GM12878 (cell line): ENCODE measurements around the gene GSG1L2. TPM values are rescaled to one million over a fixed set of nuclear protein-coding genes. Genes with fewer than 3 reads are reported as not detected.

Source experiments
- ATAC-seq: fragments of 200-7000 bp; cut with Tn5 transposase; 3 replicates; pipeline ENCODE4 v1.9.1; 2020; ENCODE audit warnings: mild to moderate bottlenecking, moderate library complexity
- Bru-seq: library from RNA; stranded (reverse); fragments of 400-500 nt; gene quantifications from one replicate; lab custom pipeline; 2021; lab: Mats Ljungman, UMichigan
- BruChase-seq, 2 experiments: library from RNA; stranded (reverse); fragments of 400-500 nt; gene quantifications; one replicate each; lab custom pipeline; 2021; lab: Mats Ljungman, UMichigan
- BruUV-seq: library from RNA; stranded (reverse); fragments of 400-500 nt; replicated peaks from 2 replicates; lab custom pipeline; 2021; lab: Mats Ljungman, UMichigan
- CTCF ChIA-PET: fragments of 300-600 bp; sonication (Branson Sonifier 250); formaldehyde crosslinking; extraction: SDS; loops from one replicate; lab custom pipeline; 2021; ENCODE audit warnings: inconsistent platforms; lab: Yijun Ruan, JAX
- POLR2A ChIA-PET: fragments of 350-600 bp; formaldehyde crosslinking; extraction: SDS; loops from one replicate; lab custom pipeline; 2021; ENCODE audit warnings: inconsistent platforms; lab: Charles Lee
- RAD21 ChIA-PET: fragments of 300-600 bp; sonication (Branson Sonifier 250); formaldehyde crosslinking; loops from one replicate; lab custom pipeline; 2023; ENCODE audit warnings: antibody characterized with exemption; ENCODE audit not compliant: unreplicated experiment; lab: Charles Lee
- SMC1A ChIA-PET: fragments of 300-600 bp; sonication (Branson Sonifier 250); formaldehyde crosslinking; loops from one replicate; lab custom pipeline; 2023; ENCODE audit not compliant: unreplicated experiment, uncharacterized antibody; lab: Charles Lee
- DNase-seq: peaks from one replicate; pipeline ENCODE4 v3.0.0-alpha.2; 2011; ENCODE audit warnings: low read depth, low spot score
- FAIRE-seq: peaks from 3 replicates; lab custom pipeline; 2011; peaks lifted over from hg19 to GRCh38; lab: Jason Lieb, UNC
- H2AFZ ChIP-seq: 2 replicates; pipeline ENCODE4 v1.6.0; 2011; ENCODE audit warnings: low read depth, low read length, control low read depth; ENCODE audit not compliant: control insufficient read depth
- H3K27ac ChIP-seq: 2 replicates; pipeline ENCODE4 v1.5.1; 2011; ENCODE audit warnings: control low read depth; ENCODE audit not compliant: control insufficient read depth, insufficient read depth
- H3K27me3 ChIP-seq, 2 experiments: replicated peaks in 1 of 2; 2 replicates each; pipeline versions ENCODE4 v1.6.0 to v1.6.1; 2011; ENCODE audit warnings: low read length in 1 of 2; ENCODE audit not compliant: control insufficient read depth in 2 of 2, insufficient read depth in 2 of 2
- H3K36me3 ChIP-seq, 2 experiments: 2 replicates each; pipeline ENCODE4 v1.5.1; 2011; ENCODE audit warnings: low read length in 1 of 2; ENCODE audit not compliant: control insufficient read depth in 2 of 2, insufficient read depth in 2 of 2
- H3K4me1 ChIP-seq: 2 replicates; pipeline ENCODE4 v1.6.1; 2011; ENCODE audit warnings: mild to moderate bottlenecking, low read length, moderate library complexity, mixed read lengths; ENCODE audit not compliant: control insufficient read depth, insufficient read depth
- H3K4me2 ChIP-seq: 2 replicates; pipeline ENCODE4 v1.6.0; 2011; ENCODE audit warnings: control low read depth; ENCODE audit not compliant: control insufficient read depth, insufficient read depth
- H3K4me3 ChIP-seq: fragments of 200-600 bp; sonication (generic); 2 replicates; pipeline ENCODE4 v1.5.1; 2016
- H3K79me2 ChIP-seq: 2 replicates; pipeline ENCODE4 v1.6.0; 2011; ENCODE audit warnings: low read length; ENCODE audit not compliant: control insufficient read depth, insufficient read depth
- H3K9ac ChIP-seq: 2 replicates; pipeline ENCODE4 v1.8.0; 2011; ENCODE audit warnings: low read length, control low read depth, mixed read lengths; ENCODE audit not compliant: control insufficient read depth, insufficient read depth
- H3K9me3 ChIP-seq: replicated peaks from 3 replicates; pipeline ENCODE4 v1.5.1; 2011; ENCODE audit warnings: mild to moderate bottlenecking, low read length; ENCODE audit not compliant: control insufficient read depth, insufficient read depth
- H4K20me1 ChIP-seq: 2 replicates; pipeline ENCODE4 v1.6.0; 2011; ENCODE audit not compliant: control insufficient read depth, insufficient read depth
- EED ChIP-seq: sonication (generic); IDR thresholded peaks from 2 replicates; pipeline ENCODE4 v1.6.1; 2016; ENCODE audit warnings: antibody characterized with exemption, low read depth
- HDAC2 ChIP-seq: fragments of 200-600 bp; sonication (generic); IDR thresholded peaks from 2 replicates; pipeline ENCODE4 v1.6.1; 2017
- NFYA ChIP-seq: IDR thresholded peaks from 2 replicates; pipeline ENCODE4 v1.6.1; 2011; ENCODE audit warnings: low read depth, mild to moderate bottlenecking, low read length, improper control_type of control experiment, borderline replicate concordance
- PAX8 ChIP-seq: fragments of 450-650 bp; IDR thresholded peaks from 2 replicates; pipeline ENCODE4 v1.6.1; 2017; ENCODE audit warnings: mild to moderate bottlenecking, moderate library complexity
- POLR2AphosphoS2 ChIP-seq: IDR thresholded peaks from 2 replicates; pipeline ENCODE4 v1.6.1; 2011; ENCODE audit warnings: low read depth, mild to moderate bottlenecking, low read length, improper control_type of control experiment, moderate library complexity
- ZNF687 ChIP-seq: fragments of 450-650 bp; IDR thresholded peaks from 2 replicates; pipeline ENCODE4 v1.6.1; 2017; ENCODE audit warnings: mild to moderate bottlenecking, moderate library complexity
- WGBS: methylation state at CpG from one replicate; pipeline ENCODE4 v1.1.6; 2016; ENCODE audit warnings: low lambda C conversion rate; ENCODE audit not compliant: insufficient replicate concordance, insufficient coverage; ENCODE audit errors: missing lambda C conversion rate; 5-methylcytosine and 5-hydroxymethylcytosine counted together
- in situ Hi-C: fragments of 300-500 bp; cut with MboI; formaldehyde crosslinking; loops from 9 replicates; pipeline ENCODE4 v1.14.3; 2018; ENCODE audit warnings: mixed read lengths
- intact Hi-C: fragments of 100-400 bp; cut with micrococcal nuclease; formaldehyde crosslinking; loops from one replicate; pipeline ENCODE4 v1.14.2; 2022; ENCODE audit not compliant: unreplicated experiment
- long read RNA-seq, 2 experiments: library from polyadenylated mRNA; unstranded; transcript quantifications; one replicate each; pipeline ENCODE4 v2.0.0, GENCODE V29; 2019 to 2020
- polyA minus RNA-seq, 3 experiments: library from RNA; depleted of rRNA, polyadenylated mRNA; stranded (reverse); fragments of >200 nt; gene quantifications; 2 replicates each; pipeline ENCODE4 v1.2.3, GENCODE V29; 2011
- polyA plus RNA-seq, 11 experiments: library from polyadenylated mRNA; depleted of rRNA in 4 of 11; unstranded in 6 of 11; stranded (reverse) in 5 of 11; fragments of >200 nt; fragmentation: Nextera tagmentation in 4 of 11; fragmentation: Illumina TruSeq in 1 of 11; extraction: Ambion mirVana in 4 of 11; extraction: Trizol in 1 of 11; gene quantifications; 1 replicate in 1 of 11; 2 replicates in 10 of 11; pipeline versions ENCODE4 v1.2.1 to v1.2.3, GENCODE V29; 2011 to 2016; ENCODE audit warnings: inconsistent platforms in 2 of 11, missing spikeins in 2 of 11, low read depth in 1 of 11
- total RNA-seq, 4 experiments: library from RNA; depleted of rRNA in 3 of 4; stranded (reverse); fragments of >200 nt in 3 of 4; fragmentation: Illumina TruSeq in 1 of 4; extraction: Trizol in 1 of 4; gene quantifications; 2 replicates each; pipeline versions ENCODE4 v1.2.1 to v1.2.3, GENCODE V29; 2013 to 2021
- TF ChIP-seq, protein P1 (sequence below): IDR thresholded peaks from 2 replicates; pipeline ENCODE4 v1.6.1; 2012; ENCODE audit warnings: low read depth, low read length, improper control_type of control experiment
- TF ChIP-seq, protein P2 (sequence below): fragments of 450-650 bp; IDR thresholded peaks from 2 replicates; pipeline ENCODE4 v1.6.1; 2016; ENCODE audit warnings: mild to moderate bottlenecking
- TF ChIP-seq, protein P3 (sequence below): fragments of 150-350 bp; IDR thresholded peaks from 2 replicates; pipeline ENCODE4 v1.6.1; 2016; ENCODE audit warnings: low read depth, low read length

Gene GSG1L2
- total RNA-seq (2013; cell fraction: nucleolus; rRNA removed) = not detected in 2 replicates
- not detected in 2 replicates for total RNA-seq (2014; rRNA removed)
- total RNA-seq (2014; rRNA removed; fragmentation: Illumina TruSeq; extraction: Trizol) = not detected in 2 replicates
- not detected in 2 replicates for total RNA-seq (2021)
- not detected for polyA plus RNA-seq (2011; ENCODE audit: low read depth)
- not detected in 2 replicates for polyA plus RNA-seq (2011; rRNA removed)
- polyA plus RNA-seq (2011; cell fraction: cytosol; rRNA removed) = not detected in 2 replicates
- not detected in 2 replicates for polyA plus RNA-seq (2011; cell fraction: nucleus; rRNA removed)
- polyA plus RNA-seq (2012) = not detected in 2 replicates
- not detected in 2 replicates for polyA plus RNA-seq (2014; fragmentation: Illumina TruSeq; extraction: Trizol)
- polyA plus RNA-seq (2014; fragmentation: Nextera tagmentation; extraction: Ambion mirVana) = not detected
- not detected in 2 replicates for polyA plus RNA-seq (2014; rRNA removed)
- polyA plus RNA-seq (2016; fragmentation: Nextera tagmentation; extraction: Ambion mirVana) = not detected
- not detected in 2 replicates for polyA minus RNA-seq (2011; rRNA and poly(A)+ RNA removed)
- not detected in 2 replicates for polyA minus RNA-seq (2011; cell fraction: cytosol; rRNA and poly(A)+ RNA removed)
- not detected in 2 replicates for polyA minus RNA-seq (2011; cell fraction: nucleus; rRNA and poly(A)+ RNA removed)
- Bru-seq, nascent RNA = not detected
- not detected for BruChase-seq, experiment 1, labeled RNA remaining after a 6-hour chase
- not detected for BruChase-seq, experiment 2, labeled RNA remaining after a 2-hour chase
- long read RNA-seq, experiment 1 = 0 reads
- long read RNA-seq, experiment 2 = 0 reads

DNA sequence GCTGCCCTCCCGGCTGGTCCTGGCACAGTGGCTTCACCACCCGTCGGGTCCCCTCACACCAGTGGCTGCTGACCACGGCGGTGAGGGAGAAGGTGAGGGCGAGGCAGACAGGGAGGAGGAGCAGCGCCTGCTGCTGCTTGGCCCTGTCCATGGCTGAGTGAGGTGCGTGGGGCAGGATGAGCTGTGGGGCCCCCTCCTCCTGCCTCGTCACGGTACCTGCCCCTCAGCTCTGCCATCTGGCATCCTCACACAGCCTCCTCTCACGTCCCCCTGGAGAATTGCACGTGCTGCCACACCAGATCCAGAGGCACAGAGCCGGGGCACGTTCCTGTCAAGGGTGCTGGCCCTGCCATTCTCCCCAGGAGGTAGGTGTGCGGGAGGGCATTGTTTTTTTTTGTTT, at the start of gene GSG1L2:
Gene GSG1L2 (minus strand): TSS at position 159 of the 400 bp plus-strand sequence. CDS start 8 bp downstream, at position 151.
- H3K4me1 ChIP-seq = no peaks in the 10 kb centered on the region
- CTCF ChIA-PET = no interaction called here
- no peaks in the 10 kb centered on the region for H3K36me3 ChIP-seq
- no peak within 1 kb of the TSS for H2AFZ ChIP-seq
- no peaks in the 10 kb centered on the region for H3K9me3 ChIP-seq
- no peak within 1 kb of the TSS for H3K9ac ChIP-seq
- ATAC-seq (no peak), DNase-seq (no peak), FAIRE-seq (no peak)
- RAD21 ChIA-PET = no interaction called here
- H3K27me3 ChIP-seq = peaks cover 0 to 2% of the 10 kb centered on the region in 2 experiments; a peak in 1 of 4 replicates
- H3K4me2 ChIP-seq = no peak within 1 kb of the TSS
- in situ Hi-C loops (no loop called here), intact Hi-C loops (no loop called here)
- H3K4me3 ChIP-seq = no peak within 1 kb of the TSS
- POLR2A ChIA-PET = no interaction called here
- H3K27ac ChIP-seq = no peak within 1 kb of the TSS
- 22% methylated on average over 13 of the region's 15 CpGs for WGBS
- no peaks in the 10 kb centered on the region for H3K79me2 ChIP-seq
- no TSS peak for BruUV-seq
- no peaks in the 10 kb centered on the region for H4K20me1 ChIP-seq
- SMC1A ChIA-PET = no interaction called here
- TF ChIP-seq, protein P1, sequence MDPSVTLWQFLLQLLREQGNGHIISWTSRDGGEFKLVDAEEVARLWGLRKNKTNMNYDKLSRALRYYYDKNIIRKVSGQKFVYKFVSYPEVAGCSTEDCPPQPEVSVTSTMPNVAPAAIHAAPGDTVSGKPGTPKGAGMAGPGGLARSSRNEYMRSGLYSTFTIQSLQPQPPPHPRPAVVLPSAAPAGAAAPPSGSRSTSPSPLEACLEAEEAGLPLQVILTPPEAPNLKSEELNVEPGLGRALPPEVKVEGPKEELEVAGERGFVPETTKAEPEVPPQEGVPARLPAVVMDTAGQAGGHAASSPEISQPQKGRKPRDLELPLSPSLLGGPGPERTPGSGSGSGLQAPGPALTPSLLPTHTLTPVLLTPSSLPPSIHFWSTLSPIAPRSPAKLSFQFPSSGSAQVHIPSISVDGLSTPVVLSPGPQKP = no peak
- no peak for TF ChIP-seq HDAC2
- no peak for TF ChIP-seq PAX8
- TF ChIP-seq ZNF687 = no peak
- no peak for TF ChIP-seq NFYA
- TF ChIP-seq POLR2AphosphoS2 = no peak
- TF ChIP-seq, protein P2, sequence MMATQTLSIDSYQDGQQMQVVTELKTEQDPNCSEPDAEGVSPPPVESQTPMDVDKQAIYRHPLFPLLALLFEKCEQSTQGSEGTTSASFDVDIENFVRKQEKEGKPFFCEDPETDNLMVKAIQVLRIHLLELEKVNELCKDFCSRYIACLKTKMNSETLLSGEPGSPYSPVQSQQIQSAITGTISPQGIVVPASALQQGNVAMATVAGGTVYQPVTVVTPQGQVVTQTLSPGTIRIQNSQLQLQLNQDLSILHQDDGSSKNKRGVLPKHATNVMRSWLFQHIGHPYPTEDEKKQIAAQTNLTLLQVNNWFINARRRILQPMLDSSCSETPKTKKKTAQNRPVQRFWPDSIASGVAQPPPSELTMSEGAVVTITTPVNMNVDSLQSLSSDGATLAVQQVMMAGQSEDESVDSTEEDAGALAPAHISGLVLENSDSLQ = no peak
- TF ChIP-seq, protein P3, sequence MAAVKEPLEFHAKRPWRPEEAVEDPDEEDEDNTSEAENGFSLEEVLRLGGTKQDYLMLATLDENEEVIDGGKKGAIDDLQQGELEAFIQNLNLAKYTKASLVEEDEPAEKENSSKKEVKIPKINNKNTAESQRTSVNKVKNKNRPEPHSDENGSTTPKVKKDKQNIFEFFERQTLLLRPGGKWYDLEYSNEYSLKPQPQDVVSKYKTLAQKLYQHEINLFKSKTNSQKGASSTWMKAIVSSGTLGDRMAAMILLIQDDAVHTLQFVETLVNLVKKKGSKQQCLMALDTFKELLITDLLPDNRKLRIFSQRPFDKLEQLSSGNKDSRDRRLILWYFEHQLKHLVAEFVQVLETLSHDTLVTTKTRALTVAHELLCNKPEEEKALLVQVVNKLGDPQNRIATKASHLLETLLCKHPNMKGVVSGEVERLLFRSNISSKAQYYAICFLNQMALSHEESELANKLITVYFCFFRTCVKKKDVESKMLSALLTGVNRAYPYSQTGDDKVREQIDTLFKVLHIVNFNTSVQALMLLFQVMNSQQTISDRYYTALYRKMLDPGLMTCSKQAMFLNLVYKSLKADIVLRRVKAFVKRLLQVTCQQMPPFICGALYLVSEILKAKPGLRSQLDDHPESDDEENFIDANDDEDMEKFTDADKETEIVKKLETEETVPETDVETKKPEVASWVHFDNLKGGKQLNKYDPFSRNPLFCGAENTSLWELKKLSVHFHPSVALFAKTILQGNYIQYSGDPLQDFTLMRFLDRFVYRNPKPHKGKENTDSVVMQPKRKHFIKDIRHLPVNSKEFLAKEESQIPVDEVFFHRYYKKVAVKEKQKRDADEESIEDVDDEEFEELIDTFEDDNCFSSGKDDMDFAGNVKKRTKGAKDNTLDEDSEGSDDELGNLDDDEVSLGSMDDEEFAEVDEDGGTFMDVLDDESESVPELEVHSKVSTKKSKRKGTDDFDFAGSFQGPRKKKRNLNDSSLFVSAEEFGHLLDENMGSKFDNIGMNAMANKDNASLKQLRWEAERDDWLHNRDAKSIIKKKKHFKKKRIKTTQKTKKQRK = no peak
- no peak for TF ChIP-seq EED
